ENCODE data around the gene ABTB1.

- TF ChIP-seq, protein P1, sequence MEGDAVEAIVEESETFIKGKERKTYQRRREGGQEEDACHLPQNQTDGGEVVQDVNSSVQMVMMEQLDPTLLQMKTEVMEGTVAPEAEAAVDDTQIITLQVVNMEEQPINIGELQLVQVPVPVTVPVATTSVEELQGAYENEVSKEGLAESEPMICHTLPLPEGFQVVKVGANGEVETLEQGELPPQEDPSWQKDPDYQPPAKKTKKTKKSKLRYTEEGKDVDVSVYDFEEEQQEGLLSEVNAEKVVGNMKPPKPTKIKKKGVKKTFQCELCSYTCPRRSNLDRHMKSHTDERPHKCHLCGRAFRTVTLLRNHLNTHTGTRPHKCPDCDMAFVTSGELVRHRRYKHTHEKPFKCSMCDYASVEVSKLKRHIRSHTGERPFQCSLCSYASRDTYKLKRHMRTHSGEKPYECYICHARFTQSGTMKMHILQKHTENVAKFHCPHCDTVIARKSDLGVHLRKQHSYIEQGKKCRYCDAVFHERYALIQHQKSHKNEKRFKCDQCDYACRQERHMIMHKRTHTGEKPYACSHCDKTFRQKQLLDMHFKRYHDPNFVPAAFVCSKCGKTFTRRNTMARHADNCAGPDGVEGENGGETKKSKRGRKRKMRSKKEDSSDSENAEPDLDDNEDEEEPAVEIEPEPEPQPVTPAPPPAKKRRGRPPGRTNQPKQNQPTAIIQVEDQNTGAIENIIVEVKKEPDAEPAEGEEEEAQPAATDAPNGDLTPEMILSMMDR (conservative IDR thresholded peaks at IDR 0.05; ENCODE audit: low read depth in 2 of 2) = peak in 1 of 2 experiments; percentile 29; a peak in 1 of 4 replicates
- TF ChIP-seq EZH2 (IDR thresholded peaks at IDR 0.05; ENCODE audit: low read depth, unreplicated experiment) (no peak), REST (IDR thresholded peaks at IDR 0.05; ENCODE audit: unreplicated experiment) (no peak), POLR2AphosphoS5 (IDR thresholded peaks at IDR 0.05; ENCODE audit: low read depth) (no peak), EZH2phosphoT487 (IDR thresholded peaks at IDR 0.05; ENCODE audit: unreplicated experiment) (no peak), CREB1 (CRISPR knock-in tag; IDR thresholded peaks at IDR 0.05; ENCODE audit: low read depth) (no peak), ZNF331 (CRISPR knock-in tag; IDR thresholded peaks at IDR 0.05; ENCODE audit: low read depth) (no peak), NANOG (IDR thresholded peaks at IDR 0.05; ENCODE audit: borderline replicate concordance) (no peak), STAT1 (IDR thresholded peaks at IDR 0.05; ENCODE audit: unreplicated experiment) (no peak), ZNF114 (CRISPR knock-in tag; IDR thresholded peaks at IDR 0.05) (no peak)
- TF ChIP-seq, protein P2, sequence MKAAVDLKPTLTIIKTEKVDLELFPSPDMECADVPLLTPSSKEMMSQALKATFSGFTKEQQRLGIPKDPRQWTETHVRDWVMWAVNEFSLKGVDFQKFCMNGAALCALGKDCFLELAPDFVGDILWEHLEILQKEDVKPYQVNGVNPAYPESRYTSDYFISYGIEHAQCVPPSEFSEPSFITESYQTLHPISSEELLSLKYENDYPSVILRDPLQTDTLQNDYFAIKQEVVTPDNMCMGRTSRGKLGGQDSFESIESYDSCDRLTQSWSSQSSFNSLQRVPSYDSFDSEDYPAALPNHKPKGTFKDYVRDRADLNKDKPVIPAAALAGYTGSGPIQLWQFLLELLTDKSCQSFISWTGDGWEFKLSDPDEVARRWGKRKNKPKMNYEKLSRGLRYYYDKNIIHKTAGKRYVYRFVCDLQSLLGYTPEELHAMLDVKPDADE (IDR thresholded peaks at IDR 0.05) = no peak
Measured at GRCh38 chr3:127650236-127650635, 22.5 kb upstream of the ABTB1 start.
